ENCODE data around the gene ATRIP.

ATRIP gene

DNA sequence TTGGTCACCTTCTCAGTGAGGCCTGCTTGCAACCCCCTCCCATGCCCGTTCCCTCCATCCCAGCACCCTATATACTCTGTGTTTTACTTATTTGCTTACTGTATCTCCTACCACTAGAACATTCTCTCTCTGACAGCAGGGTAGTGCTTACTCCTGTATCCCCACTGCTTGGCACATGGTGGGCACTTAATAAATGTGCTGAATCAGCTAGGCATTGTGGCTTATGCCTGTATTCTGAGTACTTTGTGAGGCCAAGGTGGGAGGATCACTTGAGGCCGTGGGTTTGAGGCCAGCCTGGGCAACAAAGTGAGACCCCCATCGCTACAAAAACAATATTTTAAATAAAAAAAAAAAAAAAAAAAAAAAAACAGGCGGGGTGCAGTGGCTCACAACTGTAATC is 65.0 kb downstream of the ATRIP start:
- CTCF ChIA-PET: interaction anchor here (0.8 kb wide), 1 partner anchor 111 kb away, joined by 3 read pairs; no protein-coding TSS in a partner anchor

DNA sequence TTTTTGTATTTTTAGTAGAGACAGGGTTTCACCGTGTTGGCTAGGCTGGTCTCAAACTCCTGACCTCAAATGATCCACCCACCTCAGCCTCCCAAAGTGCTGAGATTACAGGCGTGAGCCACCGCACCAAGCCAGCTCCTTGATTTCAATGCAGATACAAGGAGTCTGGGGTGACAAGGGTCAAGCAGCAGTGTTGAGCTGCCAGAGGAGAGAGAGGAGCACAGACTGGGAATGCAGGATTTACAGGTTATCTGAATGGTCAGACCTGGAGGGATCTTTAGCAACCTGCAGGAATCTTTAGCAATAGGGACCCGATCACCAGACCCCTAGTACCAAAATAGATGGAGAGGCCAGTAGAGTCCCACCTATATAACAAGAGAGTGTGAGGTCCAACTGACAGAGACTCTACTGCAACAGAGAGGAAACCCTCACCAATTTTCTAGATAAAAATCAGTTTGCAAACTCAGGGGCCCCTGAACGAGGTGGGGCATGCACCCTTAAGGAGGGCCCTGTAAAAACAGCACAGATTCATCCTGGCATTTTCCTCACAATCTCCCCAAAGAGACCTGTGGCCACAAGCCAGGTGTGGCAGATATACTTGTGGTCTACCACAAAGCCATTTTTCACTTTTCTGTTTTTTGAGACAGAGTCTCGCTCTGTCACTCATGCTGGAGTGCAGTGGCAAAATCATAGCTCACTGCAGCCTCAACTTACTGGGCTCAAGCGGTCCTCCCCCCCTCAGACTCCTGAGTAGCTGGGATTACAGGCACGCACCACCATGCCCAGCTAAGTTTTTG is 68.1 kb downstream of the ATRIP start:
- no peak overlapping the region for H3K4me3 ChIP-seq (ENCODE audit: low read depth, low read length)
- ChIA-PET CTCF (interaction anchor here (1.0 to 2.1 kb wide), 4 partner anchors 13 to 79 kb away, joined by 3 to 7 read pairs (median 4); no protein-coding TSS in a partner anchor), POLR2A (no interaction called here)
- TF ChIP-seq, protein P1, sequence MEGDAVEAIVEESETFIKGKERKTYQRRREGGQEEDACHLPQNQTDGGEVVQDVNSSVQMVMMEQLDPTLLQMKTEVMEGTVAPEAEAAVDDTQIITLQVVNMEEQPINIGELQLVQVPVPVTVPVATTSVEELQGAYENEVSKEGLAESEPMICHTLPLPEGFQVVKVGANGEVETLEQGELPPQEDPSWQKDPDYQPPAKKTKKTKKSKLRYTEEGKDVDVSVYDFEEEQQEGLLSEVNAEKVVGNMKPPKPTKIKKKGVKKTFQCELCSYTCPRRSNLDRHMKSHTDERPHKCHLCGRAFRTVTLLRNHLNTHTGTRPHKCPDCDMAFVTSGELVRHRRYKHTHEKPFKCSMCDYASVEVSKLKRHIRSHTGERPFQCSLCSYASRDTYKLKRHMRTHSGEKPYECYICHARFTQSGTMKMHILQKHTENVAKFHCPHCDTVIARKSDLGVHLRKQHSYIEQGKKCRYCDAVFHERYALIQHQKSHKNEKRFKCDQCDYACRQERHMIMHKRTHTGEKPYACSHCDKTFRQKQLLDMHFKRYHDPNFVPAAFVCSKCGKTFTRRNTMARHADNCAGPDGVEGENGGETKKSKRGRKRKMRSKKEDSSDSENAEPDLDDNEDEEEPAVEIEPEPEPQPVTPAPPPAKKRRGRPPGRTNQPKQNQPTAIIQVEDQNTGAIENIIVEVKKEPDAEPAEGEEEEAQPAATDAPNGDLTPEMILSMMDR (IDR thresholded peaks at IDR 0.05; ENCODE audit: insufficient read depth, low read length, missing control alignments): no peak
- no peak for DNase-seq (ENCODE audit: low read depth, low spot score)

More for the DNA sequence above, 65.0 kb downstream of the ATRIP start:
- no peak overlapping the region for H3K4me3 ChIP-seq (ENCODE audit: low read depth, low read length)
- no peak for DNase-seq (ENCODE audit: low read depth, low spot score)
- TF ChIP-seq, protein P1 (IDR thresholded peaks at IDR 0.05; ENCODE audit: insufficient read depth, low read length, missing control alignments): no peak
- POLR2A ChIA-PET: no interaction called here
